Measurements from ENCODE around the gene BCAP31.

DNA sequence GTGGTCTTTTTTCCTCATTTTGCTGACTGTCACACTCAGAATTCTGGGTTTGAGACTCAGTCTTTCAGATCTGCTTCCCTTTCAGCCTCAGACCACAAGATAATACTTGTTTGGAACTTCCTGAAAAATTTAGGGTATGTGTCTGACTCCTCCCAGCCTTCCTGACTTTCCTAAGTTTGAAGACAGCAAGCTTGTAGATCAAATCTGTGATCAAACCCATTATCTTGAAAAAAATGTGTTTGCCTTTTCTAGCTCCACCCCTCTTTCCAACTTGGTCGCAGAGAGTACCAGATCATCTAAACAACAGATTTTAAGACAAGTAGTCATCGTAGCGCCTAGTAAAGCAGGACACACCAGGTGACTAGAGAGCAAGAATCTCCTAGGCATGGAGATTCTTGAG lies 9.9 kb downstream of the BCAP31 start:
- TF ChIP-seq, protein P1, sequence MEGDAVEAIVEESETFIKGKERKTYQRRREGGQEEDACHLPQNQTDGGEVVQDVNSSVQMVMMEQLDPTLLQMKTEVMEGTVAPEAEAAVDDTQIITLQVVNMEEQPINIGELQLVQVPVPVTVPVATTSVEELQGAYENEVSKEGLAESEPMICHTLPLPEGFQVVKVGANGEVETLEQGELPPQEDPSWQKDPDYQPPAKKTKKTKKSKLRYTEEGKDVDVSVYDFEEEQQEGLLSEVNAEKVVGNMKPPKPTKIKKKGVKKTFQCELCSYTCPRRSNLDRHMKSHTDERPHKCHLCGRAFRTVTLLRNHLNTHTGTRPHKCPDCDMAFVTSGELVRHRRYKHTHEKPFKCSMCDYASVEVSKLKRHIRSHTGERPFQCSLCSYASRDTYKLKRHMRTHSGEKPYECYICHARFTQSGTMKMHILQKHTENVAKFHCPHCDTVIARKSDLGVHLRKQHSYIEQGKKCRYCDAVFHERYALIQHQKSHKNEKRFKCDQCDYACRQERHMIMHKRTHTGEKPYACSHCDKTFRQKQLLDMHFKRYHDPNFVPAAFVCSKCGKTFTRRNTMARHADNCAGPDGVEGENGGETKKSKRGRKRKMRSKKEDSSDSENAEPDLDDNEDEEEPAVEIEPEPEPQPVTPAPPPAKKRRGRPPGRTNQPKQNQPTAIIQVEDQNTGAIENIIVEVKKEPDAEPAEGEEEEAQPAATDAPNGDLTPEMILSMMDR (IDR thresholded peaks at IDR 0.05 in 8 of 11, conservative IDR thresholded peaks at IDR 0.05 in 3 of 11), result no peak
- TF ChIP-seq POLR2AphosphoS5 (IDR thresholded peaks at IDR 0.05), result no peak
- TF ChIP-seq POLR2A (IDR thresholded peaks at IDR 0.05), result no peak
